Measurements from ENCODE around the gene SPRR2F. TPM values are rescaled to one million over a fixed set of nuclear protein-coding genes. Genes with fewer than 3 reads are reported as not detected.

SPRR2F gene
- total and polyA plus RNA-seq, 9 donors, result 12.7 to 109 (median 62.3) TPM

- Histone ChIP-seq H3K36me3 (no peaks in the 10 kb centered on the region), H3K9me3 (no peaks in the 10 kb centered on the region), H3K27me3 (no peaks in the 10 kb centered on the region), H3K27ac (no peak overlapping the region), H3K4me3 (no peak overlapping the region), H3K4me1 (ENCODE audit: insufficient read depth) (no peaks in the 10 kb centered on the region)
- intact Hi-C loops (cut with DNase I), result no loop called here
- DNase-seq, result no peak
- TF ChIP-seq CTCF (IDR thresholded peaks at IDR 0.05) (no peak), EP300 (IDR thresholded peaks at IDR 0.05) (no peak), POLR2A (IDR thresholded peaks at IDR 0.05) (no peak)
- 90 to 91% (median 90%) methylated on average over 3 of the region's 3 CpGs for WGBS, 3 donors
Observed at GRCh38 chr1:153081736-153082135, 31.6 kb downstream of the SPRR2F start.

GRCh38 chr1:153072806-153073726, 40.2 kb downstream of the SPRR2F start:
- Histone ChIP-seq H3K9me3 (no peaks in the 10 kb centered on the region), H3K4me3 (no peak overlapping the region), H3K4me1 (ENCODE audit: insufficient read depth) (no peaks in the 10 kb centered on the region), H3K36me3 (no peaks in the 10 kb centered on the region), H3K27ac (no peak overlapping the region), H3K27me3 (no peaks in the 10 kb centered on the region)
- TF ChIP-seq CTCF (IDR thresholded peaks at IDR 0.05), result no peak
- TF ChIP-seq EP300 (IDR thresholded peaks at IDR 0.05), result no peak
- TF ChIP-seq POLR2A (IDR thresholded peaks at IDR 0.05), result no peak
- intact Hi-C loops (cut with DNase I), result no loop called here
- 89 to 93% (median 92%) methylated on average over 5 of the region's 5 CpGs for WGBS, 3 donors
- no peak for DNase-seq

GRCh38 chr1:153071511-153071910, 41.8 kb downstream of the SPRR2F start, which contains the start of gene SPRR2B:
Gene SPRR2B (minus strand): TSS chr1:153071611. CDS start chr1:153070839, 772 bp downstream.
- Histone ChIP-seq H3K27me3 (no peaks in the 10 kb centered on the region), H3K27ac (no peak within 1 kb of the TSS), H3K4me3 (no peak within 1 kb of the TSS), H3K36me3 (no peaks in the 10 kb centered on the region), H3K9me3 (no peaks in the 10 kb centered on the region), H3K4me1 (ENCODE audit: insufficient read depth) (no peaks in the 10 kb centered on the region)
- intact Hi-C loops (cut with DNase I), result loop anchor here in 1 of 4 donors (1.0 kb wide), 1 partner anchor 23 kb away; the partner anchor contains the start of gene SPRR2E
- 47 to 97% (median 72%) methylated on average over 2 of the region's 2 CpGs for WGBS, 3 donors
- no peak for DNase-seq
- no peak for TF ChIP-seq EP300 (IDR thresholded peaks at IDR 0.05)
- no peak for TF ChIP-seq CTCF (IDR thresholded peaks at IDR 0.05)
- TF ChIP-seq POLR2A (IDR thresholded peaks at IDR 0.05), result no peak

GRCh38 chr1:153070243-153070642, 43.1 kb downstream of the SPRR2F start:
- no peaks in the 10 kb centered on the region for H3K36me3 ChIP-seq
- TF ChIP-seq POLR2A (IDR thresholded peaks at IDR 0.05) (no peak), EP300 (IDR thresholded peaks at IDR 0.05) (no peak)
- intact Hi-C loops (cut with DNase I), result no loop called here
- no peak overlapping the region for H3K27ac ChIP-seq
- H3K4me1 ChIP-seq (ENCODE audit: insufficient read depth), result no peaks in the 10 kb centered on the region
- H3K27me3 ChIP-seq, result no peaks in the 10 kb centered on the region
- DNase-seq, result no peak
- H3K4me3 ChIP-seq, result no peak overlapping the region
- H3K9me3 ChIP-seq, result no peaks in the 10 kb centered on the region
- WGBS, 3 donors, result 82 to 92% (median 86%) methylated on average over 2 of the region's 2 CpGs

Small RNA genes within 50 kb of the gene (small RNA-seq; reads per million reads assigned to genes)
- not detected for gene SPRR2C

Other genes with a start within 250 kb of the SPRR2F start
- gene SMCP, start 235.2 kb downstream of the SPRR2F start, total RNA-seq, result under 1 TPM in 1 of 7 donors, not detected in 6; 0.35 TPM
- gene SMCP, start 235.2 kb downstream of the SPRR2F start, polyA plus RNA-seq, result under 1 TPM in 1 of 2 donors, not detected in 1; 0.18 TPM
- not detected for gene IVL, start 205.0 kb downstream of the SPRR2F start, total RNA-seq
- not detected for gene IVL, start 205.0 kb downstream of the SPRR2F start, polyA plus RNA-seq
- not detected for gene SPRR5, start 166.3 kb downstream of the SPRR2F start, total RNA-seq
- gene SPRR5, start 166.3 kb downstream of the SPRR2F start, polyA plus RNA-seq, result not detected
- gene SPRR4, start 142.9 kb downstream of the SPRR2F start, total RNA-seq, result not detected
- gene SPRR4, start 142.9 kb downstream of the SPRR2F start, polyA plus RNA-seq, result not detected
- not detected for gene SPRR1A, start 129.4 kb downstream of the SPRR2F start, total RNA-seq
- not detected for gene SPRR1A, start 129.4 kb downstream of the SPRR2F start, polyA plus RNA-seq
- under 1 TPM in 1 of 7 donors, not detected in 6; 0.85 TPM for gene SPRR3, start 111.8 kb downstream of the SPRR2F start, total RNA-seq
- not detected for gene SPRR3, start 111.8 kb downstream of the SPRR2F start, polyA plus RNA-seq
- not detected for gene SPRR1B, start 82.3 kb downstream of the SPRR2F start, total RNA-seq
- gene SPRR1B, start 82.3 kb downstream of the SPRR2F start, polyA plus RNA-seq, result not detected
- gene SPRR2D, start 72.4 kb downstream of the SPRR2F start, total RNA-seq, result under 1 TPM in 2 of 7 donors, not detected in 5; 0.32 to 0.45 TPM
- gene SPRR2D, start 72.4 kb downstream of the SPRR2F start, polyA plus RNA-seq, result 1 to 10 TPM in 1 of 2 donors, under 1 TPM in 1; 0.27 to 1.1 TPM
- gene SPRR2A, start 56.0 kb downstream of the SPRR2F start, total RNA-seq, result under 1 TPM in 2 of 7 donors, not detected in 5; 0.55 to 0.59 TPM
- under 1 TPM; 0.21 to 0.52 TPM for gene SPRR2A, start 56.0 kb downstream of the SPRR2F start, polyA plus RNA-seq
- gene SPRR2B, start 41.9 kb downstream of the SPRR2F start, total RNA-seq, result 1 to 10 TPM in 4 of 7 donors, not detected in 3; 1.1 to 3.8 (median 1.7) TPM
- 1 to 10 TPM; 3.2 to 4.9 TPM for gene SPRR2B, start 41.9 kb downstream of the SPRR2F start, polyA plus RNA-seq
- gene SPRR2E, start 19.0 kb downstream of the SPRR2F start, total RNA-seq, result 1 to 10 TPM in 3 of 7 donors, under 1 TPM in 1, not detected in 3; 0.63 to 1.5 (median 1.2) TPM
- gene SPRR2E, start 19.0 kb downstream of the SPRR2F start, polyA plus RNA-seq, result 1 to 10 TPM; 1.3 to 1.5 TPM
- not detected for gene SPRR2G, start 37.4 kb upstream of the SPRR2F start, total RNA-seq
- gene SPRR2G, start 37.4 kb upstream of the SPRR2F start, polyA plus RNA-seq, result not detected
- not detected for gene LELP1, start 89.9 kb upstream of the SPRR2F start, total RNA-seq
- not detected for gene LELP1, start 89.9 kb upstream of the SPRR2F start, polyA plus RNA-seq
- gene PRR9, start 104.1 kb upstream of the SPRR2F start, total RNA-seq, result 1 to 10 TPM in 1 of 7 donors, not detected in 6; 1.3 TPM
- under 1 TPM in 1 of 2 donors, not detected in 1; 0.13 TPM for gene PRR9, start 104.1 kb upstream of the SPRR2F start, polyA plus RNA-seq
- under 1 TPM in 1 of 7 donors, not detected in 6; 0.25 TPM for gene LORICRIN, start 146.2 kb upstream of the SPRR2F start, total RNA-seq
- gene LORICRIN, start 146.2 kb upstream of the SPRR2F start, polyA plus RNA-seq, result under 1 TPM in 1 of 2 donors, not detected in 1; 0.07 TPM
- gene PGLYRP3, start 199.4 kb upstream of the SPRR2F start, total RNA-seq, result not detected
- gene PGLYRP3, start 199.4 kb upstream of the SPRR2F start, polyA plus RNA-seq, result not detected
- gene PGLYRP4, start 235.3 kb upstream of the SPRR2F start, total RNA-seq, result not detected
- gene PGLYRP4, start 235.3 kb upstream of the SPRR2F start, polyA plus RNA-seq, result not detected
- 10 to 100 TPM in 6 of 7 donors, 1 to 10 TPM in 1; 8.8 to 96.3 (median 33.2) TPM for gene S100A9, start 244.3 kb upstream of the SPRR2F start, total RNA-seq
- gene S100A9, start 244.3 kb upstream of the SPRR2F start, polyA plus RNA-seq, result 10 to 100 TPM; 22.8 to 57.8 TPM

Measured in ovary (tissue), 9 donors.